G401 (cell line): Measurements from ENCODE around the gene FAM8A1. TPM values are rescaled to one million over a fixed set of nuclear protein-coding genes. Genes with fewer than 3 reads are reported as not detected.

ENCODE experiments used
- DNase-seq: peaks from one replicate; pipeline ENCODE4 v3.0.0-alpha.2; 2015; ENCODE audit warnings: low spot score
- in situ Hi-C: cut with HindIII; loops from 2 replicates; pipeline ENCODE4 v1.10.0; 2016; ENCODE audit warnings: low sequenced_read_pairs, mixed read lengths
- total RNA-seq: library from RNA; depleted of rRNA; stranded (reverse); fragments of >200 nt; shearing (Covaris generic); gene quantifications from 2 replicates; pipeline ENCODE4 v1.2.3, GENCODE V29; 2014; rRNA removed

Gene FAM8A1
- total RNA-seq, 1 experiment from 2014 or later = 12.1 TPM

- DNase-seq = no peak
- in situ Hi-C loops = no loop called here
Measured at GRCh38 chr6:17650656-17651309, 50.7 kb downstream of the FAM8A1 start.

DNA sequence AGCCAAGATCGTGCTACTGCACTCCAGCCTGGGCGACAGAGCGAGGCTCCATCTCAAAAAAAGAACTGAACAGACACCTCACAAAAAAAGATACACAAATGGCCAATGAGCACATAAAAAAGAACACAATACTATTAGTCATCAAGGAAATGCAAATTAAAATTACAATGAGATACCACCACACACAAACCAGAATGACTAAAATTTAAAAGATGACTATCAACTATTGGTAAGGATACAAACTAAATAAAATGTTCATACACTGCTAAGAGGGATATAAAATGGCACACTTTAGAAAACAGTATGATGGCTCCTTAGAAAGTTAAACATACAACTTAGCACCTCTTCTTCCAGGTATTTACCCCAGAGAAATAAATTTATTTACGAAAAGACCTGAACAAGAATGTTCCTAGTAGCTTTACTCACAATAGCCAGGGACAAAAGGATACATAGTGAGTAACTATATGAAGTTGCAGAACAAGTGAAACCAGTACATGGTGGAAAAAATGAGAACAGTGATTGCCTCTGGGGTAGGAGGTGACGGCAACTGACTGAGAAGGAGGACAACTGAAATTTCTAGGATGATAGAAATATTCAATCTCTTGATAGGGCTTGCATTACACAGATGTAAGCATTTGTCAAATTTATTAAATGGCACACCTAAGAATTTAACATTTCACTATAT, 53.2 kb downstream of the FAM8A1 start:
- DNase-seq = no peak
- in situ Hi-C loops = no loop called here

DNA sequence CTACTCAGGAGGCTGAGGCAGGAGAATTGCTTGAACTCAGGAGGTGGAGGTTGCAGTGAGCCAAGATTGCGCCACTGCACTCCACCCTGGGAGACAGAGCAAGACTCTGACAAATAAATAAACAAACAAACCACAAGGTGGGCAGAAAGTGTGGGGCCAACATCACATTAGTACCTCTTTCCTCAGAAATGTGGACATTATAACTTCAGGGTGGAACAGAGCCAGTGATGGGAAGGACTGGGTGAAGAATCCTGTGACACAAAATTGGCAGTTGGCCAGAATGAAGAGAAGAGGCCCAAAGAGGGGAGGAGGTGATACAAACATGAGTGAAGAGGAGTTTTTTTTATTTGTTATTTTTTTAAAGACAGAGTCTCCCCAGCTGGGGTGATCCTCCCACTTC, 56.0 kb downstream of the FAM8A1 start:
- no peak for DNase-seq
- in situ Hi-C loops = no loop called here

- in situ Hi-C loops = no loop called here
- no peak for DNase-seq
Measured at GRCh38 chr6:17656644-17657043, 56.5 kb downstream of the FAM8A1 start.

Other genes starting within 250 kb of the FAM8A1 start
- 1.0 and 5.3 TPM in 2 replicates for gene CAP2, start 206.7 kb upstream of the FAM8A1 start, total RNA-seq
- 27.3 and 42.6 TPM in 2 replicates for gene NUP153, start 106.6 kb downstream of the FAM8A1 start, total RNA-seq